HG03460 (cell line): Measurements from ENCODE around the gene CD4.

Experiments used
- ATAC-seq: cut with Tn5 transposase; IDR thresholded peaks from one replicate; pipeline ENCODE4 v1.9.1; 2021; ENCODE audit not compliant: unreplicated experiment

Gene CD4

DNA sequence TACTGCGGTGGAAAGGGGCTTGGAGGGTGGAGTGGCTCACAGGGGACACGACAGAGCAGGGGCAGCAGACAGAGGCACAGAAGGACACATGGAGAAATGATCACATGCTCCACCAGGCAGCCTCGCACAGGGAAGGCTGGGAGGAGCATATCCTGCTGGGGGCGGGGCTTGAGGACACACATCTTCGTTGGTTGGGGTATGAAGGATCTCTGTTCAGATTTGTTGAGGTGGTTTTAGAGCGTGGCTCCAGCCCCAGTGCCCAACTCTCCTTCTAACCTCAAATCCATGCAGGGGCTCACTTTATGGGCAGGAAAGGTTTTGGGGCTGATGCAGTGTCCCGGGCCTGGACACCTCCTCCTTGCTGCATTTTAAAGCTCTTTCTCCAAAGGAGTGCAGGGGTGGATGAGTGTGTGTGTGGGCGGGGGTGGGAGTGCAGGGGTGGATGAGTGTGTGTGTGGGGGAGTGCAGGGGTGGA lies 38.1 kb downstream of the CD4 start:
- no peak for ATAC-seq

GRCh38 chr12:6827982-6828780 lies 38.9 kb downstream of the CD4 start, which contains the start of gene P3H3:
P3H3 (plus strand) TSS chr12:6828407; CDS start chr12:6828441, 34 bp downstream.
- no peak for ATAC-seq

- no peak for ATAC-seq
Observed at GRCh38 chr12:6828781-6829535, 39.6 kb downstream of the CD4 start.

DNA sequence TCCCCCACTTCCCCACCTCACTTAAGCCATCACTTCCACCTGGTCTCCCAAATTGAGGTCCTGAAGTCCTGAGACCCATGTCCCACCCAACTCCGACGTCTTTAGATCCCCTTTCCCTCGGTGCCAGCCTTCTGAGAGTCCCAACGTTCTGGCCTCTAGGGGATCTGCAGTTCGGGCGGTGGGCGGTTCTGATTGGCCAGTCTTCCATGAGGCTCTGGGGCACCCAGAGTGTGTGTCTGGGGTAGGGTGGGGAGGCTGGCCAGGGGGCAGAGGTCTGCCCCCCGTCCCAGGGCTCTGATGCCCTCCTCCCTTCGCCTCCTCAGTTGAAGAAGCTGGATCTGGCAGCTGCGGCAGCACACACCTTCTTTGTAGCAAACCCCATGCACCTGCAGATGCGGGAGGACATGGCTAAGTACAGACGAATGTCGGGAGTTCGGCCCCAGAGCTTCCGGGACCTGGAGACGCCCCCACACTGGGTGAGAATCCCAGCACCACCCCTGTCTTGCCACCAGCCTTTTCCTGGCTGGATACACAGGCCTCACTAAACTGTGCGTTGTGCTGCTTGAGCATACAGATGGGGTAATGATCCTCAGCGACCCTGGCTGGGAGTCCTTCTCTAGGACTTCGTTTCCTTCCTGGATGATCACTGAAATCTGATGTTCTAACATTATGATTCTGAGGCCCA lies 40.4 kb downstream of the CD4 start:
- no peak for ATAC-seq

GRCh38 chr12:6830286-6830890 lies 41.1 kb downstream of the CD4 start:
- ATAC-seq = no peak

- no peak for ATAC-seq
Observed at GRCh38 chr12:6830999-6831398, 41.7 kb downstream of the CD4 start.

- ATAC-seq = no peak
Observed at GRCh38 chr12:6831450-6831995, 42.2 kb downstream of the CD4 start.

DNA sequence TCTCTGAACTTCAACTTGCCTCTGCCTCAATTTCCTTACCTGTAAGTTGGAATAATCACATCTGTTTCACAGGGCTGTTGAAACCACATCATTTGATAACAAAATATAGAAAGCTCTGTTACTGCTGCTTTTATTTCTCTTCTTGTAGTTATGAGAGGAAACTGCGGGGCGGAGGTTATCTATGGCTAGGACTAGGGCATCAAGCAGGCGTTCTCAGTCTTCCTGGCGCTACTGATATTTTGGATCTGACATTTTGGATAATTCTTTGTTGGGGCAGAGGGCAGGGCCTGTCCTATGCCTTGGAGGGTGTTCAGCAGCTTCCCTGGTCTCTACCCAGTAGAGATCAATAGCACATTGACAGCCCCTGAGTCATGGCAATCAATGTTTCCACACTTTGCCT lies 42.8 kb downstream of the CD4 start:
- ATAC-seq = no peak

GRCh38 chr12:6833189-6833890 lies 44.0 kb downstream of the CD4 start:
- no peak for ATAC-seq

DNA sequence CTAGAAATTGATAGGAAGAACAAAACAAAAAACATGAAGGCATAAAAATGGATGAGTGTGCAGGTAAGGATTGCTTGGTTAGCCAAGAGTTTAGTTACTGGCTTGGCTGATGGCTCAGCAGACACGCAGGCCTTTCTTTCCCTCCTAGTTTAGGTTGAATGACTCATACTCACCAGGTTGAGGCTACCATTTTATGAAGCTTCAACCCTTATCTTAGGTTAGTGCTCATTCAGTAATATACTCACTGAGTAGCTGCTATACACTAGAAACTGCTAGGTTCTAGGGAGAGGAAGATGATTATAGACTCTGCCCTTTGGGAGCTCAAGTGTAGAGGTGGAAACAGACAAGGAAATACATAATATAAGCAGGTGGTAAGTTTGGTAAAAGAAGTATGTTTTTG lies 44.9 kb downstream of the CD4 start:
- no peak for ATAC-seq

DNA sequence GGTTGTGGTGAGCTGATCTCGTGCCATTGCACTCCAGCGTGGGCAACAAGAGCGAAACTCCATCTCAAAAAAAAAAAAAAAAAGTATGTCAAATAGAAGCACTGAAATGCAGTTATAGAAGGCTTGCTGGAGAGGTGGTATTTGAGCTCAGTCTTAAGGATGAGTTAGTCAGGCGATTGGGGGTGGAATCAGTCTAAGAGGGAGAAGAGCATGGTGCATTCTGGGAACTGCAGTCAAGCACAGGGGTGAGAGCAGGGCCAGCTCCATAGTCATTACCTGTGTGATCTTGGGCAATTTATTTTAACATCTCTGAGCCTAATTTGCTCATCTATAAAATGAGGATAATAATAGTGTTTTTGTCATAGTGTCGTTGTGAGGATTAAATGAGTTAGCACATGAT lies 45.5 kb downstream of the CD4 start:
- no peak for ATAC-seq

DNA sequence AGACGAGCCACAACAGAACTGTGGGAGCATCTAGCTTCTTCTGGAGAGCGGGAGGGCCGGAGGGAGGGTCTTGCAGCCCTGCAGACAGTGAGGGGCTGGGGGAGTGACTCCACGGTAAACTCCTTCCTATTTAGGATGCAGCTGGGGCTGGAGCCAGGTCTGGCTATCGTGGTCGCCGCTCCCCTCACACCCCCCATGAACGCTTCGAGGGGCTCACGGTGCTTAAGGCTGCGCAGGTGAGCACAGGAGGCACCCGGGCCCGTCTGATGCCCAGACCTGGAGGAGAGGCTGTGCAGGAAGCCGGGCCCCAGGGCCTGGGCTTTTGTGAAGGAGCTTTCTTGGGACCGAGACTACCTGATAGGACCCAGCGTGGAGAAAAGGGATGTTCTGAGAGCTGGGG lies 47.5 kb downstream of the CD4 start:
- no peak for ATAC-seq

GRCh38 chr12:6837370-6838060 lies 48.2 kb downstream of the CD4 start:
- no peak for ATAC-seq

DNA sequence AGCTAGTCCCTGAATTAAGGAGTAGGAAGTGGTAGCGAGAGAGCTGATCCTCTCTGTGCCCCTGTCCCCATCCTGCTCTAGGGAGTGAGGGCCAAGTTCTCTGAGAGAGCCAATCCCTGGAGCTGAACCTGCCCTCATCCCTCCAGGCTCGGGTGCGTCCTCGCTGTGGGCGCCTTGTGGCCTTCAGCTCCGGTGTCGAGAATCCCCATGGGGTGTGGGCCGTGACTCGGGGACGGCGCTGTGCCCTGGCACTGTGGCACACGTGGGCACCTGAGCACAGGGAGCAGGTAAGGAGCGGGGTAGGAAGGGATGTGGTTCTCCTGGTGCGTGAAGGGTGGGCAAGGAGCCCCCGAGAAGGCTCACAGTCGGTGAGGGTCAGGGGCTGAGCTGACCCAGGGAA lies 49.5 kb downstream of the CD4 start:
- ATAC-seq = no peak

- no peak for ATAC-seq
Observed at GRCh38 chr12:6839482-6840201, 50.3 kb downstream of the CD4 start.

DNA sequence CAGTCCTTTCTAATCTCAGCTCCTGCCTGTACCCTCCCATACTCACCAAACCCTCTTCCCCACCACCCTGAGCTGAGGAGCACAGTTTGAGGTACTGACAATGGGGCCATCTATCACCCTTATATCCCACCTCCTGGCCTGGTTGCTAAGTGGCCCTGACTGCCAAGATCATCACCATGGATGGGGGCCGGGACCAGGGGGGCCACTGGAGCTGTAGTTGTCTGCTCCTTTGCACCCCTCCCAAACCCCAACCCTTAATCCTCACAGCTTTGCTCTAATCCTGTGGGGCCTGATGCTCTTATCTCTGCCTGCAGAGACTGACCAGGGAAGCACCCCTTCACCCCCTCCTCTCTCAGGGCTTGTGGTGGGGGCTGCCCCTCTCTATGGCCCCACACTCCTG lies 51.0 kb downstream of the CD4 start:
- no peak for ATAC-seq

GRCh38 chr12:6840761-6841515 lies 51.6 kb downstream of the CD4 start, which contains the start of gene GNB3:
GNB3 (plus strand) TSS chr12:6840925; CDS start chr12:6841288, 363 bp downstream.
- no peak for ATAC-seq

GRCh38 chr12:6842075-6842474 lies 52.7 kb downstream of the CD4 start:
- no peak for ATAC-seq
